Uterus (tissue), 4 donors: ENCODE measurements around the gene LIN7B. TPM values are rescaled to one million over a fixed set of nuclear protein-coding genes. Genes with fewer than 3 reads are reported as not detected.

Experiments used
- DNase-seq, 2 donors: peaks; one replicate each; pipeline ENCODE4 v3.0.0-alpha.2; 2019 to 2020
- H3K27ac ChIP-seq, 2 donors: fragments of 200-600 bp; sonication (generic); 1 replicate in 1 of 2; 2 replicates in 1 of 2; pipeline ENCODE4 v1.5.1; 2016 to 2018
- H3K27me3 ChIP-seq, 2 donors: fragments of 200-600 bp; sonication (generic); one replicate each; pipeline ENCODE4 v1.5.1; 2018 to 2019; ENCODE audit warnings: control low read depth in 1 of 2
- H3K36me3 ChIP-seq, 2 donors: fragments of 200-600 bp; sonication (generic); one replicate each; pipeline ENCODE4 v1.5.1; 2019; ENCODE audit warnings: control low read depth in 1 of 2
- H3K4me1 ChIP-seq, 2 donors: fragments of 200-600 bp; sonication (generic); one replicate each; pipeline ENCODE4 v1.5.1; 2018 to 2019; ENCODE audit warnings: control low read depth in 1 of 2
- H3K4me3 ChIP-seq, 2 donors: fragments of 200-600 bp; sonication (generic); 1 replicate in 1 of 2; 2 replicates in 1 of 2; pipeline ENCODE4 v1.5.1; 2018 to 2019; ENCODE audit warnings: mild to moderate bottlenecking in 1 of 2
- H3K9me3 ChIP-seq, 2 donors: fragments of 200-600 bp; sonication (generic); one replicate each; pipeline ENCODE4 v1.5.1; 2019; ENCODE audit warnings: control low read depth in 1 of 2
- POLR2A ChIP-seq, 2 donors: fragments of 450-650 bp; IDR thresholded peaks; one replicate each; pipeline ENCODE4 v1.6.1; 2016; ENCODE audit warnings: antibody characterized with exemption in 2 of 2, mild to moderate bottlenecking in 1 of 2, moderate library complexity in 1 of 2
- intact Hi-C: fragments of 100-400 bp; cut with DNase I; formaldehyde crosslinking; loops from one replicate; pipeline ENCODE4 v1.15.1; 2023; ENCODE audit warnings: low total_unique reads
- total RNA-seq, 4 donors: library from RNA; depleted of rRNA in 3 of 4; stranded (reverse); fragments of >200 nt in 3 of 4; gene quantifications; one replicate each; pipeline versions ENCODE4 v1.1.0 to v1.2.4, GENCODE V29; 2014 to 2023
- TF ChIP-seq, protein P1 (sequence below), 4 experiments: fragments of 200-600 bp in 2 of 4; fragments of 450-650 bp in 2 of 4; sonication (generic) in 2 of 4; IDR thresholded peaks; one replicate each; pipeline ENCODE4 v1.5.1; 2016 to 2019; ENCODE audit warnings: antibody characterized with exemption in 4 of 4, mild to moderate bottlenecking in 2 of 4, moderate library complexity in 1 of 4
- donor health status: DM: yes; HTN: yes; CAD: no.

LIN7B gene
- total RNA-seq, 4 donors from 2014 or later: 5.1 to 15.2 (median 5.7) TPM; not detected in 1

DNA sequence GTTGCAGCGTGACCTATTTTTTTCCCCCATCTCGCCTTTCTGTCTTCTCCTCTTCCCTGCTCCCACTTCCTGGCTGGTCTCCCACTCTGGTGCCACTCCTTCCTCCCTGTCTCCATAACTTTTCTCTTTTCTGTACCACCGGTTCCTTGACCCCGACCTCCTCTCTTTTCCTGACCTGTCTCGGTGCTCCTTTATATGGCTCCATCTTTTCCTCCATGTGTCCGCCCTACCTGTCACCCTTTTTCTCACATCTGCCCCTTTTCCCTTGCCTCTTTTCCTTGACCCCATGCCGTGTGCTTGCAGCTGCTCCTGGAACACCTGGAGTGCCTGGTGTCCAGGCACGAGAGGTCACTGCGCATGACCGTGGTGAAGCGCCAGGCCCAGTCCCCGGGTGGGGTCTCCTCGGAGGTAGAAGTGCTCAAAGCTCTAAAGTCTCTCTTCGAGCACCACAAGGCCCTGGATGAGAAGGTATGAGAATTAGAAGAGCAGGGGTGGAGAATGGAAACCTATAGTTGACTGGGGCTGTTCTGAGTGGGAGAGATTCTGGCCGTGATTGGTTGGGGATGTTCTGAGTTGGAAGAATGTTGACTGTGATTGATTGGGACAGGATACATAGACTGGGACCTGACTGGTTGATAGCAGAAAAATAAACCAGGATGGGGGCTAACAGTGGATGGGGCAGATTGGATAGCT lies 14.5 kb downstream of the LIN7B start:
- H3K36me3 ChIP-seq: no peaks in the 10 kb centered on the region
- H3K4me1 ChIP-seq: peaks cover 0 to 8% of the 10 kb centered on the region in 2 donors
- intact Hi-C loops: no loop called here
- peak overlapping the region in 1 of 2 donors; percentile 15 for H3K4me3 ChIP-seq
- no peak for TF ChIP-seq POLR2A (IDR thresholded peaks at IDR 0.05)
- TF ChIP-seq, protein P1, sequence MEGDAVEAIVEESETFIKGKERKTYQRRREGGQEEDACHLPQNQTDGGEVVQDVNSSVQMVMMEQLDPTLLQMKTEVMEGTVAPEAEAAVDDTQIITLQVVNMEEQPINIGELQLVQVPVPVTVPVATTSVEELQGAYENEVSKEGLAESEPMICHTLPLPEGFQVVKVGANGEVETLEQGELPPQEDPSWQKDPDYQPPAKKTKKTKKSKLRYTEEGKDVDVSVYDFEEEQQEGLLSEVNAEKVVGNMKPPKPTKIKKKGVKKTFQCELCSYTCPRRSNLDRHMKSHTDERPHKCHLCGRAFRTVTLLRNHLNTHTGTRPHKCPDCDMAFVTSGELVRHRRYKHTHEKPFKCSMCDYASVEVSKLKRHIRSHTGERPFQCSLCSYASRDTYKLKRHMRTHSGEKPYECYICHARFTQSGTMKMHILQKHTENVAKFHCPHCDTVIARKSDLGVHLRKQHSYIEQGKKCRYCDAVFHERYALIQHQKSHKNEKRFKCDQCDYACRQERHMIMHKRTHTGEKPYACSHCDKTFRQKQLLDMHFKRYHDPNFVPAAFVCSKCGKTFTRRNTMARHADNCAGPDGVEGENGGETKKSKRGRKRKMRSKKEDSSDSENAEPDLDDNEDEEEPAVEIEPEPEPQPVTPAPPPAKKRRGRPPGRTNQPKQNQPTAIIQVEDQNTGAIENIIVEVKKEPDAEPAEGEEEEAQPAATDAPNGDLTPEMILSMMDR (IDR thresholded peaks at IDR 0.05): no peak
- H3K27ac ChIP-seq: no peak overlapping the region
- no peaks in the 10 kb centered on the region for H3K9me3 ChIP-seq
- no peaks in the 10 kb centered on the region for H3K27me3 ChIP-seq
- DNase-seq: no peak

DNA sequence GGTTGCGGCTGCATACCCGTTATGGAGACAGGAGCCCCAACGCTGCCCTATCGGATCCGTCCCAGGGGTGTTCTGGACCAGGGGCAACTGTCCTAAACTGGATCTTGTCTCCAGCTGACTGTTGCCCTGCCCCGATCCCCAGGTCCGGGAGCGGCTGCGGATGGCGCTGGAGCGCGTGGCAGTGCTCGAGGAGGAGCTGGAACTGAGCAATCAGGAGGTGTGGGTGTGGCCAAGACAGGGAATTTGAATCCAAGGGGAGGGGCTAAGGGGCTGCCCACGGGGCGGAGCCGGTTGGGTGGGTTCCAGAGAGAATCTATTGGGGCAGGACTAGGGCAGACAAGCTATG lies 15.0 kb downstream of the LIN7B start:
- no peak overlapping the region for H3K4me3 ChIP-seq
- H3K27me3 ChIP-seq: no peaks in the 10 kb centered on the region
- DNase-seq: no peak
- no peak for TF ChIP-seq POLR2A (IDR thresholded peaks at IDR 0.05)
- TF ChIP-seq, protein P1 (IDR thresholded peaks at IDR 0.05): no peak
- peaks cover 0 to 10% of the 10 kb centered on the region in 2 donors for H3K4me1 ChIP-seq
- no peaks in the 10 kb centered on the region for H3K9me3 ChIP-seq
- no peak overlapping the region for H3K27ac ChIP-seq
- no peaks in the 10 kb centered on the region for H3K36me3 ChIP-seq
- intact Hi-C loops: no loop called here

DNA sequence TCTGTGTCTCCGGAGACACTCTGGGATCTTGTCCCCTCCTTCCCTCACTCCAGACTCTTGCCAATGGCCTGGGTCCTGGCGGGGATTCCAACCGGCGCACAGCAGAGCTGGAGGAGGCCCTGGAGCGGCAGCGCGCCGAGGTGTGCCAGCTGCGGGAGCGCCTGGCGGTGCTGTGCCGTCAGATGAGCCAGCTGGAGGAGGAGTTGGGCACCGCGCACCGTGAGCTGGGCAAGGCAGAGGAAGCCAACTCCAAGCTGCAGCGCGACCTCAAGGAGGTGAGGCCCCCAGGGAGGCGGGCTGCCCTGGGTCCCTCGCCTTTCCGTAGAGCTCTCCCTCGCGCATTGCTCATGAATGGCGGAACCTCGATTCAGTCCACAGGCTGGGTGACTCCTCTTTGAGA lies 16.2 kb downstream of the LIN7B start:
- Histone ChIP-seq H3K27ac (no peak overlapping the region), H3K27me3 (no peaks in the 10 kb centered on the region), H3K4me1 (peaks cover 0 to 10% of the 10 kb centered on the region in 2 donors), H3K9me3 (no peaks in the 10 kb centered on the region), H3K4me3 (no peak overlapping the region), H3K36me3 (no peaks in the 10 kb centered on the region)
- DNase-seq: no peak
- intact Hi-C loops: no loop called here
- TF ChIP-seq, protein P1 (IDR thresholded peaks at IDR 0.05): no peak
- no peak for TF ChIP-seq POLR2A (IDR thresholded peaks at IDR 0.05)

DNA sequence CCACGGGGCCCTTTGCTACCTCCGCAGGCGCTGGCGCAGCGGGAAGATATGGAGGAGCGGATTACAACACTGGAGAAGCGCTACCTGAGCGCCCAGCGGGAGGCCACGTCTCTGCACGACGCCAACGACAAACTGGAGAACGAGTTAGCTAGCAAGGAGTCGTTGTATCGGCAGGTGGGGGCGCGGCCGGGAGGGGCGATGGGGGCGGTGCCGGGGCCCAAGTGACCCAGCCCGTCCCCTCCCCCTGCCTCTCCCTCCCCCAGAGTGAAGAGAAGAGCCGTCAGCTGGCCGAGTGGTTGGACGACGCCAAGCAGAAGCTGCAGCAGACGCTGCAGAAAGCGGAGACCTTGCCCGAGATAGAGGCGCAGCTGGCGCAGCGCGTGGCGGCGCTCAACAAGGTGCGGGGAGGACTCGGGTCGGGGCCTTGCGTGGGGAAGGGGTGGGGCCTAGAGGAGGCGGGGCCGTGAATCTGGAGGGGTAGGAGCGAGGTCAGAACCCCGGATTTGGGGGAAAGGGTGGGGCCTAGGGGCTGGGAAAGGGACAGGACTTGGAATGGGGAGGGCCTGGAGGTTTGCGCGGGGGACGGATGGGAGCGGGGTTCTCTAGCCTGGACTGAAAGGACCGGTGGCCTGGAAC lies 18.9 kb downstream of the LIN7B start:
- Histone ChIP-seq H3K27me3 (no peaks in the 10 kb centered on the region), H3K4me3 (peak overlapping the region in 1 of 2 donors; percentile 15), H3K27ac (no peak overlapping the region), H3K4me1 (peaks cover 0 to 6% of the 10 kb centered on the region in 2 donors), H3K36me3 (no peaks in the 10 kb centered on the region), H3K9me3 (no peaks in the 10 kb centered on the region)
- no peak for DNase-seq
- TF ChIP-seq POLR2A (IDR thresholded peaks at IDR 0.05): no peak
- TF ChIP-seq, protein P1 (IDR thresholded peaks at IDR 0.05): no peak
- intact Hi-C loops: no loop called here
